Suprapubic skin (tissue), 4 donors: ENCODE results near the gene GPR137B. TPM values are rescaled to one million over a fixed set of nuclear protein-coding genes. Genes with fewer than 3 reads are reported as not detected.

ENCODE experiments used
- DNase-seq, 2 donors: peaks; one replicate each; pipeline ENCODE4 v3.0.0-alpha.2; 2019; ENCODE audit warnings: low spot score in 2 of 2
- H3K27ac ChIP-seq: fragments of 200-600 bp; sonication (generic); one replicate; pipeline ENCODE4 v1.5.1; 2019
- H3K27me3 ChIP-seq: fragments of 200-600 bp; sonication (generic); one replicate; pipeline ENCODE4 v1.5.1; 2019
- H3K36me3 ChIP-seq: fragments of 200-600 bp; sonication (generic); one replicate; pipeline ENCODE4 v1.5.1; 2019
- H3K4me1 ChIP-seq: fragments of 200-600 bp; sonication (generic); one replicate; pipeline ENCODE4 v1.5.1; 2019
- H3K4me3 ChIP-seq: fragments of 200-600 bp; sonication (generic); one replicate; pipeline ENCODE4 v1.5.1; 2019; ENCODE audit warnings: mild to moderate bottlenecking
- H3K9me3 ChIP-seq: fragments of 200-600 bp; sonication (generic); one replicate; pipeline ENCODE4 v1.5.1; 2019
- EP300 ChIP-seq: sonication (generic); formaldehyde crosslinking; IDR thresholded peaks from one replicate; pipeline ENCODE4 v1.6.1; 2017; ENCODE audit warnings: antibody characterized with exemption
- POLR2A ChIP-seq, 2 donors: fragments of 450-650 bp; IDR thresholded peaks; one replicate each; pipeline ENCODE4 v1.6.1; 2017; ENCODE audit warnings: antibody characterized with exemption in 2 of 2, mild to moderate bottlenecking in 2 of 2, moderate library complexity in 2 of 2
- POLR2AphosphoS5 ChIP-seq, 3 donors: sonication (generic); formaldehyde crosslinking; IDR thresholded peaks; one replicate each; pipeline ENCODE4 v1.6.1; 2017; ENCODE audit warnings: antibody characterized with exemption in 3 of 3
- WGBS: methylation state at CpG from one replicate; pipeline ENCODE4 v1.1.5; 2018; 5-methylcytosine and 5-hydroxymethylcytosine counted together
- total RNA-seq, 4 donors: library from RNA; depleted of rRNA; stranded (reverse); fragments of >200 nt; gene quantifications; one replicate each; pipeline ENCODE4 v1.1.0, GENCODE V29; 2016
- TF ChIP-seq, protein P1 (sequence below), 2 donors: fragments of 200-600 bp in 1 of 2; fragments of 450-650 bp in 1 of 2; sonication (generic) in 1 of 2; IDR thresholded peaks; one replicate each; pipeline ENCODE4 v1.5.1; 2016 to 2019; ENCODE audit warnings: antibody characterized with exemption in 2 of 2, mild to moderate bottlenecking in 1 of 2, moderate library complexity in 1 of 2

Gene GPR137B
- total RNA-seq, 4 donors from 2014 or later, result 34.9 to 60.0 (median 47.2) TPM

DNA sequence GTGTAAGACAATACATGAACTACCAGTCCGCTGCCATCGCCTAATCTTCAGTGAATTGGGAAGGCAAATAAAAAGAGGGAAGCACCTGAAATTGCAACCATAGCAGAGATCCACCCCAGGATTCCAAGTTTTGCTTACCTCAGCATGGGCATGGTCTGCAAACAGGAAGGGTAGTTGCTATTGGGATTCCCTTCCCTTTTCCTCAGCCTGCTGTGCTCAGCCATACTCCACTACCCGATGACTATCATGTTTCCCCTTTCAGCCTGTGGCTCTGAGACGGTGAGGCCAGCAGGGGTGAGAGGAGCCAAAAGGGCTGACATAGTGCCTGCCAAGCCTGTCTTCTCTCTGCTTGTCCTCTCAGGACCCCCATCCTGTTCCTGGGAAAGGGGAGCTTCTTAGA lies 64.2 kb downstream of the GPR137B start:
- H3K27me3 ChIP-seq, result no peaks in the 10 kb centered on the region
- TF ChIP-seq POLR2A (IDR thresholded peaks at IDR 0.05), result no peak
- TF ChIP-seq, protein P1, sequence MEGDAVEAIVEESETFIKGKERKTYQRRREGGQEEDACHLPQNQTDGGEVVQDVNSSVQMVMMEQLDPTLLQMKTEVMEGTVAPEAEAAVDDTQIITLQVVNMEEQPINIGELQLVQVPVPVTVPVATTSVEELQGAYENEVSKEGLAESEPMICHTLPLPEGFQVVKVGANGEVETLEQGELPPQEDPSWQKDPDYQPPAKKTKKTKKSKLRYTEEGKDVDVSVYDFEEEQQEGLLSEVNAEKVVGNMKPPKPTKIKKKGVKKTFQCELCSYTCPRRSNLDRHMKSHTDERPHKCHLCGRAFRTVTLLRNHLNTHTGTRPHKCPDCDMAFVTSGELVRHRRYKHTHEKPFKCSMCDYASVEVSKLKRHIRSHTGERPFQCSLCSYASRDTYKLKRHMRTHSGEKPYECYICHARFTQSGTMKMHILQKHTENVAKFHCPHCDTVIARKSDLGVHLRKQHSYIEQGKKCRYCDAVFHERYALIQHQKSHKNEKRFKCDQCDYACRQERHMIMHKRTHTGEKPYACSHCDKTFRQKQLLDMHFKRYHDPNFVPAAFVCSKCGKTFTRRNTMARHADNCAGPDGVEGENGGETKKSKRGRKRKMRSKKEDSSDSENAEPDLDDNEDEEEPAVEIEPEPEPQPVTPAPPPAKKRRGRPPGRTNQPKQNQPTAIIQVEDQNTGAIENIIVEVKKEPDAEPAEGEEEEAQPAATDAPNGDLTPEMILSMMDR (IDR thresholded peaks at IDR 0.05), result no peak
- TF ChIP-seq POLR2AphosphoS5 (IDR thresholded peaks at IDR 0.05), result no peak
- no peak for TF ChIP-seq EP300

DNA sequence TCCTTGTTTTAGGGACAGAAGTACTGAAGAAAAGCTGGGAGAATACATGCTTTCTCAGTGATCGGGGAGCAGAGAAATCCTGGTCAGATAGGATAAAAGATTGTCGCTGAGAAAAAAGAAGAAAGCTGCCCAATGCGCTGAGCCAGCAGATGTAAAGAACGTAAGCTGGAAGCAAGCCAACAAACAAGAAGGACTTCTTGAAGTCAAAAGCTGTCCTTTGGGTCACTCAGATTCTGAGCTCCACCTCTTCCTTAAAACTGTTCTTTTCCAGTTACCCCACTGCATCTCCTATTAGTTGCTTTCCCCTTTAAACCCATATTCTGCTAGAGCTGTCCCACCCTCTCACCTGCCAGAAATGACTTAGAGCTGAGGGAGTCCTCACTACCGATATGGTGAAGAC lies 64.8 kb downstream of the GPR137B start:
- TF ChIP-seq POLR2A (IDR thresholded peaks at IDR 0.05), result no peak
- no peak for TF ChIP-seq POLR2AphosphoS5 (IDR thresholded peaks at IDR 0.05)
- TF ChIP-seq, protein P1 (IDR thresholded peaks at IDR 0.05), result no peak
- TF ChIP-seq EP300, result no peak
- Histone ChIP-seq H3K9me3 (no peaks in the 10 kb centered on the region), H3K36me3 (peaks cover 32% of the 10 kb centered on the region), H3K27me3 (no peaks in the 10 kb centered on the region), H3K4me3 (no peak overlapping the region), H3K4me1 (no peaks in the 10 kb centered on the region), H3K27ac (no peak overlapping the region)
- WGBS, result 66% methylated on average over 5 of the region's 5 CpGs
- no peak for DNase-seq

More for the DNA sequence above, 64.2 kb downstream of the GPR137B start:
- no peaks in the 10 kb centered on the region for H3K4me1 ChIP-seq
- no peak for DNase-seq
- peaks cover 33% of the 10 kb centered on the region for H3K36me3 ChIP-seq
- no peaks in the 10 kb centered on the region for H3K9me3 ChIP-seq
- no peak overlapping the region for H3K27ac ChIP-seq
- WGBS, result 72% methylated on average over 4 of the region's 4 CpGs
- H3K4me3 ChIP-seq, result no peak overlapping the region

DNA sequence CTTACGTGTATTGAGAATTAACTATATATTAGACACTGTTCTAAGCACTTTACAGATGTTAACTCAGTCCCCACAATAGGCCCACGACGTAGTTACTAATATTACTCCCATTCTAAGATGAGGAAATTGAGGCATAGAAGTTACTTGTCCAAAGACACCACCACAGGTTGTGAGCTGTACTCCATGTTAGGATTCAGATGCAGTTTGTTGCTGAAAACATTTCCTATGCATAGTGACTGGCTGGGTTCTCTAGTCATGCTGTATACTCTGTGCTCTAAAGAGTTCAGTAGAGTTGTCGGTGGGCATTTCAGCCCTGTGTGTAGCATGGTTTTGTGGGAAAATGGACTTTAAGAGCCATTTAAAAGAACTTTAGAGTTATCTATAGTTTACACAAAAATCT lies 65.2 kb downstream of the GPR137B start:
- no peaks in the 10 kb centered on the region for H3K9me3 ChIP-seq
- no peak overlapping the region for H3K4me3 ChIP-seq
- H3K36me3 ChIP-seq, result peaks cover 28% of the 10 kb centered on the region
- H3K27me3 ChIP-seq, result no peaks in the 10 kb centered on the region
- DNase-seq, result no peak
- no peak overlapping the region for H3K27ac ChIP-seq
- TF ChIP-seq POLR2A (IDR thresholded peaks at IDR 0.05), result no peak
- TF ChIP-seq EP300, result no peak
- TF ChIP-seq, protein P1 (IDR thresholded peaks at IDR 0.05), result no peak
- TF ChIP-seq POLR2AphosphoS5 (IDR thresholded peaks at IDR 0.05), result no peak
- no peaks in the 10 kb centered on the region for H3K4me1 ChIP-seq
- WGBS, result 95% methylated on average over 4 of the region's 4 CpGs

DNA sequence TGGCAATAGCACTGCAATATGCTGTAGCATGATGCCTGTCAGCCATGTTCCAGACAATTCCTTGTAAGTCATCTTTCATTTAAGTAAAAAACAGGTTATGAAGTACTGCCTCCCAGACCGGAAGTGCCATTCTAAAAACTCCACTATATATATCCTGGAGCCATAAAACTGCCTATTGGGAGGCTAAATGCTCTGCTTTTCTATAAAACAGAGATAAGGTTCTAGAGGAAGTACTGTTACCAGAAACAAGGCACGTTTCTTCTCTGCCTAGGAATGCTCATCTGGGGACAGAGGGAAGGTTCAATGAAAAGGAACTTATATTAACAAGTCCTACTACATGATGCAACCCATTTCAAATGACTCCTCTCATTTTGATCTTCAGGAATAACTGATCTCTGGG lies 66.8 kb downstream of the GPR137B start:
- no peak for DNase-seq

DNA sequence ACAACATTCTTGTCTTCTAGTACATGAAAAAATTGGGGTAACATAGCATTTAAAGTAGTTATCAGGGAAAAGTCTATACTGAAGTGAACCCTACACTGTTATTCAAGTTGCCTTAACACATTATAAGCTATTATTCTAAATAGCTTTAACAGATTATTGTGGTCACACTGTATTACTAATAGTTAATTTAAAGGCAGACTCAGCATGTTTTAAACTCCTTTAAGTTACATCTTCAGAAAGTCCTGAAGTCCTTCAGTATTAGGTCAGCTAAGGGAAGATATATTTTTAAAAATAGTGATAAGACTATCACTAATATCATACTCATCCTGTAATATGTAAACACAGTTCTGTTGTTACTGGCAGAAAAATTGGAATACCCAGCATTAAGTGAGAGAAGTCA lies 67.4 kb downstream of the GPR137B start:
- Histone ChIP-seq H3K4me3 (no peak overlapping the region), H3K27me3 (no peaks in the 10 kb centered on the region), H3K27ac (no peak overlapping the region), H3K4me1 (no peaks in the 10 kb centered on the region), H3K9me3 (no peaks in the 10 kb centered on the region), H3K36me3 (peaks cover 29% of the 10 kb centered on the region)
- no peak for DNase-seq
- no peak for TF ChIP-seq POLR2A (IDR thresholded peaks at IDR 0.05)
- TF ChIP-seq POLR2AphosphoS5 (IDR thresholded peaks at IDR 0.05), result no peak
- TF ChIP-seq EP300, result no peak
- TF ChIP-seq, protein P1 (IDR thresholded peaks at IDR 0.05), result no peak

More for the DNA sequence above, 66.8 kb downstream of the GPR137B start:
- peaks cover 28% of the 10 kb centered on the region for H3K36me3 ChIP-seq
- H3K27me3 ChIP-seq, result no peaks in the 10 kb centered on the region
- H3K4me3 ChIP-seq, result no peak overlapping the region
- TF ChIP-seq EP300 (no peak), POLR2AphosphoS5 (IDR thresholded peaks at IDR 0.05) (no peak), POLR2A (IDR thresholded peaks at IDR 0.05) (no peak)
- TF ChIP-seq, protein P1 (IDR thresholded peaks at IDR 0.05), result no peak
- WGBS, result 62% methylated on average over 2 of the region's 2 CpGs
- H3K27ac ChIP-seq, result no peak overlapping the region
- H3K4me1 ChIP-seq, result no peaks in the 10 kb centered on the region
- no peaks in the 10 kb centered on the region for H3K9me3 ChIP-seq
